HCT116 (cell line): ENCODE data around the gene LGALS4. TPM values are rescaled to one million over a fixed set of nuclear protein-coding genes. Genes with fewer than 3 reads are reported as not detected.
"Not testable (repeated sequence)": the region's sequence is repeated elsewhere in the genome, so short reads cannot be mapped to it uniquely, and the experiment has no call there.

ENCODE experiments used
- ATAC-seq: fragments of 200-7000 bp; cut with Tn5 transposase; 2 replicates; pipeline ENCODE4 v1.9.1; 2020; ENCODE audit warnings: mild to moderate bottlenecking, moderate library complexity
- BruUV-seq: library from RNA; stranded (reverse); fragments of 400-500 nt; replicated peaks from 2 replicates; lab custom pipeline; 2021; lab: Mats Ljungman, UMichigan
- CTCF ChIA-PET: fragments of 300-600 bp; sonication (Branson Sonifier 250); formaldehyde crosslinking; loops from one replicate; lab custom pipeline; 2021; ENCODE audit warnings: antibody characterized with exemption; lab: Charles Lee
- POLR2A ChIA-PET: fragments of 300-600, 350-600 bp; sonication (Branson Sonifier 250); formaldehyde crosslinking; loops from one replicate; lab custom pipeline; 2021; ENCODE audit warnings: antibody characterized with exemption; lab: Charles Lee
- RAD21 ChIA-PET, 2 experiments: fragments of 300-600 bp; sonication (Branson Sonifier 250); formaldehyde crosslinking; loops; one replicate each; lab custom pipeline; 2023; ENCODE audit warnings: low total read pairs in 2 of 2; ENCODE audit not compliant: uncharacterized antibody in 2 of 2, unreplicated experiment in 2 of 2, low non-redundant PET in 1 of 2; lab: Charles Lee
- DNase-seq: peaks from one replicate; pipeline ENCODE4 v3.0.0-alpha.2; 2010; ENCODE audit warnings: low read depth, low spot score
- H2AFZ ChIP-seq: fragments of 200-600 bp; shearing (Covaris generic), sonication (generic); 2 replicates; pipeline ENCODE4 v1.6.1; 2017; ENCODE audit warnings: low read depth, mixed run types, mixed read lengths, antibody characterized with exemption, low read length; ENCODE audit not compliant: poor library complexity, severe bottlenecking
- H3K27ac ChIP-seq: 2 replicates; pipeline ENCODE4 v1.5.1; 2012; ENCODE audit warnings: low read depth, low read length
- H3K27me3 ChIP-seq: fragments of 200-600 bp; sonication (generic); 2 replicates; pipeline ENCODE4 v1.6.1; 2016; ENCODE audit warnings: mixed run types, low read length, mixed read lengths; ENCODE audit not compliant: insufficient read depth
- H3K36me3 ChIP-seq, 2 experiments: fragments of 200-500 bp in 1 of 2; fragments of 200-600 bp in 1 of 2; sonication (Bioruptor generic) in 1 of 2; sonication (generic) in 1 of 2; 2 replicates each; pipeline versions ENCODE4 v1.5.1 to v1.6.1; 2014 to 2016; ENCODE audit warnings: low read length in 2 of 2, inconsistent platforms in 1 of 2, mixed read lengths in 1 of 2, mixed run types in 1 of 2; ENCODE audit not compliant: insufficient read depth in 2 of 2, control insufficient read depth in 1 of 2
- H3K4me1 ChIP-seq, 2 experiments: fragments of 200-600 bp in 1 of 2; sonication (generic) in 1 of 2; 2 replicates each; pipeline versions ENCODE4 v1.5.1 to v1.6.1; 2012 to 2017; ENCODE audit warnings: low read length in 2 of 2, inconsistent platforms in 1 of 2, mild to moderate bottlenecking in 1 of 2, mixed read lengths in 1 of 2, mixed run types in 1 of 2, moderate library complexity in 1 of 2; ENCODE audit not compliant: insufficient read depth in 2 of 2, control insufficient read depth in 1 of 2
- H3K4me2 ChIP-seq: fragments of 200-600 bp; sonication (generic); 2 replicates; pipeline ENCODE4 v1.6.1; 2017; ENCODE audit warnings: mixed run types, low read length, mixed read lengths
- H3K4me3 ChIP-seq, 2 experiments: fragments of 200-600 bp in 1 of 2; sonication (generic) in 1 of 2; replicated peaks in 1 of 2; 2 replicates each; pipeline ENCODE4 v1.5.1; 2011 to 2016; ENCODE audit warnings: low read length in 2 of 2, control low read depth in 1 of 2, low read depth in 1 of 2, mild to moderate bottlenecking in 1 of 2, mixed read lengths in 1 of 2, mixed run types in 1 of 2
- H3K79me2 ChIP-seq: fragments of 200-600 bp; sonication (generic); 2 replicates; pipeline ENCODE4 v1.6.1; 2017; ENCODE audit warnings: mild to moderate bottlenecking, mixed run types, low read length, moderate library complexity, mixed read lengths; ENCODE audit not compliant: insufficient read depth
- H3K9ac ChIP-seq: fragments of 200-600 bp; sonication (generic); 2 replicates; pipeline ENCODE4 v1.6.1; 2016; ENCODE audit warnings: low read length, mixed read lengths
- H3K9me2 ChIP-seq: fragments of 200-600 bp; sonication (generic), shearing (Covaris generic); 2 replicates; pipeline ENCODE4 v1.6.1; 2017; ENCODE audit warnings: mixed run types, mild to moderate bottlenecking, moderate library complexity; ENCODE audit not compliant: insufficient read depth
- H3K9me3 ChIP-seq, 2 experiments: fragments of 200-500 bp in 1 of 2; fragments of 200-600 bp in 1 of 2; sonication (Bioruptor generic) in 1 of 2; sonication (generic) in 1 of 2; 2 replicates each; pipeline ENCODE4 v1.6.1; 2014 to 2017; ENCODE audit warnings: low read length in 2 of 2, mixed read lengths in 2 of 2, inconsistent platforms in 1 of 2, low read depth in 1 of 2, mild to moderate bottlenecking in 1 of 2, mixed run types in 1 of 2, moderate library complexity in 1 of 2; ENCODE audit not compliant: control insufficient read depth in 1 of 2, insufficient read depth in 1 of 2
- H4K20me1 ChIP-seq: fragments of 200-600 bp; sonication (generic), shearing (Covaris generic); 2 replicates; pipeline ENCODE4 v1.6.1; 2017; ENCODE audit warnings: mixed run types, mild to moderate bottlenecking, moderate library complexity; ENCODE audit not compliant: insufficient read depth
- intact Hi-C: fragments of 100-400 bp; cut with micrococcal nuclease; formaldehyde crosslinking; loops from 2 replicates; pipeline ENCODE4 v1.10.0; 2022
- total RNA-seq: library from RNA; stranded (reverse); gene quantifications from one replicate; pipeline ENCODE4 v1.2.1, GENCODE V29; 2021; ENCODE audit not compliant: unreplicated experiment

Gene LGALS4
- total RNA-seq, 1 experiment from 2014 or later, result 0.86 TPM

GRCh38 chr19:38791451-38792064 lies 21.2 kb downstream of the LGALS4 start:
- CTCF ChIA-PET, RAD21 ChIA-PET: not testable (repeated sequence)

GRCh38 chr19:38790507-38791403 lies 22.0 kb downstream of the LGALS4 start:
- H3K9ac ChIP-seq, H3K36me3 ChIP-seq, CTCF ChIA-PET: not testable (repeated sequence)

More at GRCh38 chr19:38791451-38792064, 21.2 kb downstream of the LGALS4 start:
- H3K4me2 ChIP-seq, POLR2A ChIA-PET, H3K27ac ChIP-seq, BruUV-seq, H3K9me3 ChIP-seq, intact Hi-C loops, H3K79me2 ChIP-seq, H4K20me1 ChIP-seq, H2AFZ ChIP-seq, H3K9me2 ChIP-seq, H3K27me3 ChIP-seq, H3K9ac ChIP-seq, DNase-seq, H3K4me1 ChIP-seq, H3K36me3 ChIP-seq: not testable (repeated sequence)
- H3K4me3 ChIP-seq, result peak overlapping the region in 1 of 2 experiments; percentile 28; a peak in 2 of 4 replicates
- peak; percentile 75 for ATAC-seq

More at GRCh38 chr19:38790507-38791403, 22.0 kb downstream of the LGALS4 start:
- Histone ChIP-seq H3K4me3 (peak overlapping the region; percentile 11 to 28; a peak in 2 of 4 replicates), H3K4me2 (0 out of 2 replicates have a peak overlapping the region, but pooled peaks have one; percentile 23)
- H2AFZ ChIP-seq, H3K9me3 ChIP-seq, POLR2A ChIA-PET, RAD21 ChIA-PET, intact Hi-C loops, H3K27me3 ChIP-seq, H3K9me2 ChIP-seq, H3K4me1 ChIP-seq, H4K20me1 ChIP-seq, H3K27ac ChIP-seq, DNase-seq, H3K79me2 ChIP-seq: not testable (repeated sequence)
- BruUV-seq, result TSS peak; percentile 82
- peak; percentile 87 for ATAC-seq
